Measurements from ENCODE around the gene PCDHB13.
"Not testable (repeated sequence)": the region's sequence is repeated elsewhere in the genome, so short reads cannot be mapped to it uniquely, and the experiment has no call there.

Gene PCDHB13

GRCh38 chr5:141213656-141214339 lies at the start of gene PCDHB13:
Gene PCDHB13, plus strand, starts transcription at chr5:141213919. Its CDS starts 205 bp downstream, at chr5:141214124.
- not testable (repeated sequence) for DNase-seq (ENCODE audit: low spot score)

- peak; percentile 36 for DNase-seq (ENCODE audit: low spot score)
Observed at GRCh38 chr5:141172381-141173204, 41.1 kb upstream of the PCDHB13 start, which contains the start of gene PCDHB7. Gene PCDHB7, plus strand, starts transcription at chr5:141172644. Its CDS starts 192 bp downstream, at chr5:141172836.

GRCh38 chr5:141174291-141175104 lies 39.2 kb upstream of the PCDHB13 start:
- not testable (repeated sequence) for DNase-seq (ENCODE audit: low spot score)

- no peak for DNase-seq (ENCODE audit: low spot score)
Observed at GRCh38 chr5:141175933-141176332, 37.8 kb upstream of the PCDHB13 start.

- not testable (repeated sequence) for DNase-seq (ENCODE audit: low spot score)
Observed at GRCh38 chr5:141177577-141178191, 36.0 kb upstream of the PCDHB13 start, which contains the start of gene PCDHB8. Gene PCDHB8, plus strand, starts transcription at chr5:141177790. Its CDS starts 245 bp downstream, at chr5:141178035.

- not testable (repeated sequence) for DNase-seq (ENCODE audit: low spot score)
Observed at GRCh38 chr5:141179371-141179770, 34.3 kb upstream of the PCDHB13 start.

- not testable (repeated sequence) for DNase-seq (ENCODE audit: low spot score)
Observed at GRCh38 chr5:141179876-141180275, 33.8 kb upstream of the PCDHB13 start.

GRCh38 chr5:141180313-141180712 lies 33.4 kb upstream of the PCDHB13 start:
- DNase-seq (ENCODE audit: low spot score) = no peak

GRCh38 chr5:141182248-141182647 lies 31.5 kb upstream of the PCDHB13 start, which contains the start of gene PCDHB16:
Gene PCDHB16, plus strand, starts transcription at chr5:141182387. Its CDS starts 173 bp downstream, at chr5:141182560.
- DNase-seq (ENCODE audit: low spot score) = peak; percentile 43

- not testable (repeated sequence) for DNase-seq (ENCODE audit: low spot score)
Observed at GRCh38 chr5:141184117-141184855, 29.4 kb upstream of the PCDHB13 start.

- peak; percentile 29 for DNase-seq (ENCODE audit: low spot score)
Observed at GRCh38 chr5:141186897-141187512, 26.7 kb upstream of the PCDHB13 start, which contains the start of gene PCDHB9. Gene PCDHB9, plus strand, starts transcription at chr5:141187161. Its CDS starts 158 bp downstream, at chr5:141187319.

GRCh38 chr5:141188682-141189081 lies 25.0 kb upstream of the PCDHB13 start:
- DNase-seq (ENCODE audit: low spot score) = not testable (repeated sequence)

- not testable (repeated sequence) for DNase-seq (ENCODE audit: low spot score)
Observed at GRCh38 chr5:141189131-141189530, 24.6 kb upstream of the PCDHB13 start.

GRCh38 chr5:141192110-141192725 lies 21.5 kb upstream of the PCDHB13 start, which contains the start of gene PCDHB10:
Gene PCDHB10, plus strand, starts transcription at chr5:141192353. Its CDS starts 200 bp downstream, at chr5:141192553.
- peak; percentile 20 for DNase-seq (ENCODE audit: low spot score)

- not testable (repeated sequence) for DNase-seq (ENCODE audit: low spot score)
Observed at GRCh38 chr5:141194332-141194731, 19.4 kb upstream of the PCDHB13 start.

GRCh38 chr5:141196363-141196762 lies 17.4 kb upstream of the PCDHB13 start:
- no peak for DNase-seq (ENCODE audit: low spot score)

- no peak for DNase-seq (ENCODE audit: low spot score)
Observed at GRCh38 chr5:141199359-141200235, 14.1 kb upstream of the PCDHB13 start, which contains the start of gene PCDHB11. Gene PCDHB11, plus strand, starts transcription at chr5:141199627. Its CDS starts 148 bp downstream, at chr5:141199775.

- DNase-seq (ENCODE audit: low spot score) = not testable (repeated sequence)
Observed at GRCh38 chr5:141201126-141201525, 12.6 kb upstream of the PCDHB13 start.
